ENCODE data around the gene SH3TC1.

DNA sequence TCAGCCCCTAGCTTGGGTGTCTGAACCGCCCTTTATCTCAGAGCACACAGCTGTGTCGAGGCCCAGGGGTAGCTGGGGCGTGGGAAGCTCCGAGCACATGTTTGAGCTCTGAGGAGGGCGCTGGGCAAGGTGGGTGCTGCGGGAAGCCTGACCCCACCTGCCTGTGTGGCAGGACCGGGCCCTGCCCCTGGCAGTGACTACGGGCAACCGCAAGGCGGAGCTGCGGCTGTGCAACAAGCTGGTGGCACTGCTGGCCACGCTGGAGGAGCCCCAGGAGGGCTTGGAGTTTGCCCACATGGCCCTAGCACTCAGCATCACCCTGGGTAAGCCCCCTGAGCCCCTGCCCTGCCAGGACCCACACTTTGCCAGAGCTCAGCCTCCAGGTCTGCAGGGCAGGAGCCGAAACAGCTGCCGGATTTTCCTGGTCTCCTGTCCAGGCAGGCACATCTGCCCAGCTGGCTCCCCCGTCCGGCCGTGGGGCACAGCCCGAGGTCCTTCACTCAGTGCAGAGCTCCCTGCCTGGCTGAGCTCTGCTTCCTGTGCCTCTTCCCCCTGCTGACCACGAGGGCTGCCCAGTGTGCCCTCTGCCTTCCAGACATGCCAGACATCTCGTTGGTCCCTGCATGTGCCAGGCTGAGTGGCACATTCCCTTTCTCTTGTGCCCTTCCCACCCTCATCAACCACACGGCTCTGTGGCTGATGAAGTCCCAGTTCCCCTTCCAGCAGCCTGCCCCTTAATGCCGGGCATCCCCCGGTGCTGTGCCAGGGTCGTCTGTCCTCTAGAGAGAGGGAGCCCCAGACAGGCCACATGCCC lies 37.2 kb downstream of the SH3TC1 start:
- TF ChIP-seq, protein P1, sequence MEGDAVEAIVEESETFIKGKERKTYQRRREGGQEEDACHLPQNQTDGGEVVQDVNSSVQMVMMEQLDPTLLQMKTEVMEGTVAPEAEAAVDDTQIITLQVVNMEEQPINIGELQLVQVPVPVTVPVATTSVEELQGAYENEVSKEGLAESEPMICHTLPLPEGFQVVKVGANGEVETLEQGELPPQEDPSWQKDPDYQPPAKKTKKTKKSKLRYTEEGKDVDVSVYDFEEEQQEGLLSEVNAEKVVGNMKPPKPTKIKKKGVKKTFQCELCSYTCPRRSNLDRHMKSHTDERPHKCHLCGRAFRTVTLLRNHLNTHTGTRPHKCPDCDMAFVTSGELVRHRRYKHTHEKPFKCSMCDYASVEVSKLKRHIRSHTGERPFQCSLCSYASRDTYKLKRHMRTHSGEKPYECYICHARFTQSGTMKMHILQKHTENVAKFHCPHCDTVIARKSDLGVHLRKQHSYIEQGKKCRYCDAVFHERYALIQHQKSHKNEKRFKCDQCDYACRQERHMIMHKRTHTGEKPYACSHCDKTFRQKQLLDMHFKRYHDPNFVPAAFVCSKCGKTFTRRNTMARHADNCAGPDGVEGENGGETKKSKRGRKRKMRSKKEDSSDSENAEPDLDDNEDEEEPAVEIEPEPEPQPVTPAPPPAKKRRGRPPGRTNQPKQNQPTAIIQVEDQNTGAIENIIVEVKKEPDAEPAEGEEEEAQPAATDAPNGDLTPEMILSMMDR (IDR thresholded peaks at IDR 0.05 in 8 of 11, conservative IDR thresholded peaks at IDR 0.05 in 3 of 11): no peak
- no peak for TF ChIP-seq POLR2A (IDR thresholded peaks at IDR 0.05)
